GM10266 (cell line): ENCODE results near the gene PDXK.

ENCODE experiments used
- DNase-seq: peaks from one replicate; pipeline ENCODE4 v3.0.0; 2012; ENCODE audit errors: extremely low spot score
- CTCF ChIP-seq: IDR thresholded peaks from 2 replicates; pipeline ENCODE4 v1.5.1; 2012; ENCODE audit warnings: mild to moderate bottlenecking, low read depth; ENCODE audit not compliant: control insufficient read depth, insufficient read depth; ENCODE audit errors: missing control alignments

PDXK gene

GRCh38 chr21:43809853-43810504, 91.0 kb downstream of the PDXK start:
- TF ChIP-seq CTCF, result no peak
- DNase-seq, result no peak

GRCh38 chr21:43810505-43811261, 91.8 kb downstream of the PDXK start:
- peak; percentile 96 for DNase-seq

GRCh38 chr21:43811262-43812105, 92.6 kb downstream of the PDXK start:
- no peak for DNase-seq
- no peak for TF ChIP-seq CTCF

More at GRCh38 chr21:43810505-43811261, 91.8 kb downstream of the PDXK start:
- peak; percentile 95 for TF ChIP-seq CTCF
